GM18526 (cell line): ENCODE data around the gene SLC6A19.

Experiments
- POLR2A ChIP-seq: IDR thresholded peaks from 3 replicates; pipeline ENCODE4 v1.6.1; 2011; ENCODE audit not compliant: insufficient read length; ENCODE audit errors: extremely low read depth

Gene SLC6A19

DNA sequence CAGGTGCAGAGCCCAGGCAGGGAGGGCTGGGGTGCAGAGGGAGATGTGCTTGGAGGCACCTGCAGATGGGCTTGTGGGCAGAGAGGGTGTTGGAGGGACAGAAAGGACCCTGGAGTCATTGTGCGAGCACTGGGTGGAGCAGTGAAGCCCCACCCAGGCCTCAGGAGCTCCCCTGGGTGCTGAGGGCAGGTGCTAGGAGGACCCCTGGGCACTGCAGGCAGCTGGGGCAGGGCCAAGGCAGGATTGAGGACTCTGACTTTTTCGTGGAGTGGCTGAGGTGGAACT lies 13.5 kb downstream of the SLC6A19 start:
- TF ChIP-seq POLR2A, result no peak

DNA sequence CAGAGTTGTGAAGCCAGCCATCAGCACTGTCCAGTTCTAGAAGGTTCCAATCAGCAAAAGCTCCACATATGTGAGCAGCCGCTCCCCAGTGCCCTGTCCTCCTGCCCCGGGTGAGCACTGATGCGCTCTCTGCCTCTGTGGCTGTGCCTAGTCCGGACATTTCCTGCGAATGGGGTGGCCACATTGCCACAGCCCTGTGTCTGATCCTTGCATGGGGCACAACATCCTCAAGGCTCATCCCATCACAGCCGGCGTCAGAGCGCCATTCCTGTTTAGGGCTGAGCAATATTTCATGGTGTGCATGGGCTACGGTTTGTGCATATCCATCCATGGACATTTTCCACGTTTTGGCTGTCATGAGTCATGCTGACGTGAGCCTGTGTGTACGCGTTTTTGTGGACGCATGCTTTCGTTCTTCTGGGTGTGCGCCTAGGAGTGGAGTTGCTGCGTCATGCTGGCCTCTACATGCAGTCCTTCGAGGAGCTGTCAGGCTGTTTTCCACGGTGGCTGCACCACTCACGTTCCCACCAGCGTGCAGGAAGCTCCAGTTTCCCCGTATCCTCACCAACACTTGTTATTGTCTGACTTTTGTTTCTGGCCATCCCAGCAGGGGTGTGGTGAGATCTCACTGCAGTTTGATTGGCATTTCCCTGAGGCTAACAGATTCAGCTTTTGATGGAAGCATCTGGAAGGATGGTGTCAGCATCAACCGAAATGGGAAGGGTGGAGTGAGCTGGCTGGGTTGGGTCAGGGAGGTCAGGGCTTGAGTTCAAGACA lies 14.1 kb downstream of the SLC6A19 start:
- no peak for TF ChIP-seq POLR2A

DNA sequence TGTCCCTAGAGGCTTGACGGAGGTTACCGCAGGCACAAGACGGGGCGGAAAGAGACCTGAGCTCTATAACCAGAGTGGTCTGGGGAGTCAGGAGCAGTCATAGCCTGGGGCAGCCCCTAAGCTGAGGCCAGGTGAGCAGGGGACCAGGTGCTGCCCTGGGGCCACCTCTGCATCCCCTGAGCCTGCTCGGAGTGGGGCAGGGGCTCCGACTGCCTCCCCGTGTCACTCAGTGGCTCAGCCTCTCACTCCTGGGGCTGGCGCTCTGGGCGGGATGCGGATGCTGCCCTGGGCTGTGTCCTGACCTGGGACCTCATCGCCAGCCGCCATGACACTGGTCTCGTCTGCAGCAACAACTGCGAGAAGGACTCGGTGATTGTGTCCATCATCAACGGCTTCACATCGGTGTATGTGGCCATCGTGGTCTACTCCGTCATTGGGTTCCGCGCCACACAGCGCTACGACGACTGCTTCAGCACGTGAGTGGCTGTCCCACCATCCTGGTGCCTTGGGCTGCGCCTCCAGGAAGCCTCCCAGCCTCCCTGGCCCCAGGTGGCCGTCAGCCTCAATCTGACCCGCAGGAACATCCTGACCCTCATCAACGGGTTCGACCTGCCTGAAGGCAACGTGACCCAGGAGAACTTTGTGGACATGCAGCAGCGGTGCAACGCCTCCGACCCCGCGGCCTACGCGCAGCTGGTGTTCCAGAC lies 15.0 kb downstream of the SLC6A19 start:
- TF ChIP-seq POLR2A, result no peak

DNA sequence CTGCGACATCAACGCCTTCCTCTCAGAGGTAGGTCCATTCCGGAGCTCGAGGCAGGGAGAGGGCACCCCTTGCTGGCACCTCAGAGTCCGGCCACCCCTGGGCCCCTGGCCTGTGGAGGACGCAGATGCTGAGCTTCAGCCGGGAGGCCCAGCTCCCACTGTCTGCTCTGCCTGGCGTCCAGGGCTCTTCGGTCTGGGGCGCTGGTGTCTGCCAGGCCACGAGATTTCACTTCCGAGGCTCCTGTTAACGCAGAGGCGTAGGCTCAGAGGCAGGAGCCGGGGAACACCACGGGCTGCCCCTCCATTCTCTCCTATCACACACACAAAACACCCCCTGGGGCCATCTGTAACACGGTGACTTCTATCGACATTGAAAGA lies 15.5 kb downstream of the SLC6A19 start:
- no peak for TF ChIP-seq POLR2A

DNA sequence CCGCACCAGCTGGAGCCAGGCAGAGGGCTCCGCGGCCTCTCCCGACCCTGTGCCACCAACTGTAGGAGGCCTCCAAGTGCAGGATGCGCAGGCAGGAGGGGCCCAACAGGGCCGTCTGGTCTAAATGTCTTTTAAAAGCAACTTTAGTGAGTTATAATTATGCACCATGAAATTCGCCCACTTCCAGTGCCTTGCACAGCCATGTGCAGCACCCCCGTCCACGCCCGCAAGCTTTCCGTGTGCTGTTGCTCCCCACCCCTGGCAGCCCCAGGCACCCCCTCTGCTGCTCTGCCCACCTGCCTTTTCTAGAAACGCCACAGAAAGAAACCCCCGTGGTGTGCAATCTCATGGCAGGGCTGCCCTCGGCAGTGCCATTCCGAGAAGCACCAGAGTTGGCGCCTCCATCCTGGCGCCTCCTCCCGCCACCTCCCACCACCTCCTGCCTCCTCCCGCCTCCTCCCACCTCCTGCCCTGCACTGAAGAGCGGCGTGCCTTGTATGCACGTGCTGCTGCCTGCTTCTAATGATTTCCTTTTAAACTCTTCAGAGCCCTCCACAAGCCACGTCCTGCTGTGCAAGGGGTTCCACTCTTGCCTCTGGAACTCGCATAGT lies 16.3 kb downstream of the SLC6A19 start:
- no peak for TF ChIP-seq POLR2A

DNA sequence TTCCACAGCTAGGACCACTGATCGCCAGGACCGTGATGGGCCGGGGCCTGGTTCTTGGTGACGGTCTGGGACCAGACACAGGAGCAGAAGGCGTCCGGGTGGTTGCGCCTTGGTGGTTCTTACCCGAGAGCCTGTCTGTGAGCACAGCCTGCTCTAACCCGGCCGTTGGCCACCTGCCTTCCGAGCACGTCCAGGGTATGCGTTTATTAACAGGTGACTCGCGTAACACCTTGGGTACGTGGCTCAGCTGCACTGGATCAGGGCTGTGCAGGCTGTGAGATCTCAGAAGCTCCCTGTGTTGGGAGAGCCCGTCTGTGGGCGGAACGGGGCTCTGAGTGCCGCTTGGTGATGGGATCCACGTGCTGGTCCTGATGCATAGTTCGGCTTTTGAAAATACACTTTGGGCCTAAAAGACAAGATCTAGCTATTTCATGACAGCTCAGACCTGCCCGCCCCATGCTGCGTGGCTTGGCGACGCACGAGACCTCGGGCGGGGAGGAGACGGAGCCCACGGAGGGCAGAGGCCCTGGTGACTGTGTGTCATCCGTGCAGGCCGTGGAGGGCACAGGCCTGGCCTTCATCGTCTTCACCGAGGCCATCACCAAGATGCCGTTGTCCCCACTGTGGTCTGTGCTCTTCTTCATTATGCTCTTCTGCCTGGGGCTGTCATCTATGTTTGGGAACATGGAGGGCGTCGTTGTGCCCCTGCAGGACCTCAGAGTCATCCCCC lies 17.1 kb downstream of the SLC6A19 start:
- no peak for TF ChIP-seq POLR2A

DNA sequence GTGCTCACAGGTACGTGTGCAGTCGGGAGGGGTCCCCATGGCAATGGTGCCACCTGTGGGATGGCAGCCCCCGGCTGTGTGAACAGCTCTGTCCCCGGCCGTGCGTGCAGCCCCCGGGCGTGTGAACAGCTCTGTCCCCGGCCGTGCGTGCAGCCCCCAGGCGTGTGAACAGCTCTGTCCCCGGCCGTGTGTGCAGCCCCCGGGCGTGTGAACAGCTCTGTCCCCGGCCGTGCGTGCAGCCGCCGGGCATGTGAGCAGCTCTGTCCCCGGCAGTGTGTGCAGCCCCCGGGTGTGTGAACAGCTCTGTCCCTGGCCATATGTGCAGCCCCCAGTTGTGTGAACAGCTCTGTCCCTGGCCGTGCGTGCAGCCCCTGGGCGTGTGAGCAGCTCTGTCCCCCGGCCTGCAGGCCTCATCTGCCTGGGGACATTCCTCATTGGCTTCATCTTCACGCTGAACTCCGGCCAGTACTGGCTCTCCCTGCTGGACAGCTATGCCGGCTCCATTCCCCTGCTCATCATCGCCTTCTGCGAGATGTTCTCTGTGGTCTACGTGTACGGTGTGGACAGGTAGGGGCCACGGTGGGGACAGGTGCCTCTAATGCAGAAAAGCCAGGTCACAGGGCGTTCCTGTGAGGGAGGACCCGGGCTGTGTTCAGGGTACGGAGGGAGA lies 17.8 kb downstream of the SLC6A19 start:
- TF ChIP-seq POLR2A, result no peak

DNA sequence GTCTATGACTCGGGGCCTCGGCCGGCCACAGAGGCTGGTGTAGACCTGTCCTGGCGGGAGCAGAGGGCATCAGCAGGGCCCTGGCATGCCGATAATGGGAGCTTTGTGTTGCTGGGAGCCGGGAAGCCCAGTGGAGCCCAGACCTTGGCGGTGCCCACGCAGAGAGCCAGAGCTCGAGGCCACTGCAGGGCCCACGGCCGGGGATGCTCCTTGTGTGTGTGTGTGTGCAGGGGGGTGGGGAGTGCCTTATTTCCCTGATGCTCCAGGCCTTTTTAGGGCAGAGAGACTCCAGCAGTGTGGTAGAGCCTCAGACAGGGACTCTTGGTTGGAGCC lies 18.3 kb downstream of the SLC6A19 start:
- TF ChIP-seq POLR2A, result no peak

DNA sequence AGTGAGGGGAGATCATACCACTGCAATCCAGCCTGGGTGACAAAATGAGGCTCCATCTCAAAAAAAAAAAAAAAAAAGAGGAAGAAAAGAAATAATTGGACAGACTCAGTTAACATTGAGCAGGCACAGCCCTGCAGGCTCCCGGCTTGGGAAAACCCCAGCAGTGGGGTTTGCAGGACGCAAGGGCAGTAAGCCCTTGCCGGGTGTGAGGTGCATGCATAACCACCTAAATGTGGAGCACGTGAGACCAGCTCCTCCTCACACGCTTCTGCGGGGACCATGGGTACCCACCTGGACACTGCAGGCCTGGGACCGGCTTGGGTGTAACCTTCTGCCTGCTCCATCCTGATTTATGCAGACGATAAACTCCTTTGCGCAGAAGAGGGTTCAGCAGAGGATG lies 19.0 kb downstream of the SLC6A19 start:
- no peak for TF ChIP-seq POLR2A

DNA sequence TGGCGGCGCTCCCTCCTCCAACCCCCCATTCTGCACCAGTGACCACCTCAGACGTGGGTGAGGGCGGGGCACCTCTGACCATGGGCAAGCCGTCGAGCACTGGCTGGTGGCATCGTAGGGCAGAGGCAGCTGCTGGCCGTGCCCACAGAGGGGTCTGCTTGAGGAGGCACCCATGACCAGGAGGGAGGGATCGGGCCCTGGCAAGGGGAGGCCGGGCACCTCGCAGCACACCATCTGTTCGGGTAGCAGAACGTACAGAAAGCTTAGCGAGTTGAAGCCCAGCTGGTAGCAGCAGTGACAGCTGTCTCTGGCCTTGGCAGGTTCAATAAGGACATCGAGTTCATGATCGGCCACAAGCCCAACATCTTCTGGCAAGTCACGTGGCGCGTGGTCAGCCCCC lies 19.4 kb downstream of the SLC6A19 start:
- TF ChIP-seq POLR2A, result no peak

DNA sequence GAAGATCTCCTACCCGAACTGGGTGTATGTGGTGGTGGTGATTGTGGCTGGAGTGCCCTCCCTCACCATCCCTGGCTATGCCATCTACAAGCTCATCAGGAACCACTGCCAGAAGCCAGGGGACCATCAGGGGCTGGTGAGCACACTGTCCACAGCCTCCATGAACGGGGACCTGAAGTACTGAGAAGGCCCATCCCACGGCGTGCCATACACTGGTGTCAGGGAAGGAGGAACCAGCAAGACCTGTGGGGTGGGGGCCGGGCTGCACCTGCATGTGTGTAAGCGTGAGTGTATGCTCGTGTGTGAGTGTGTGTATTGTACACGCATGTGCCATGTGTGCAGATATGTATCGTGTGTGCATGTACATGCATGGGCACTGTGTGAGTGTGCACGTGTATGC lies 20.3 kb downstream of the SLC6A19 start:
- TF ChIP-seq POLR2A, result no peak

DNA sequence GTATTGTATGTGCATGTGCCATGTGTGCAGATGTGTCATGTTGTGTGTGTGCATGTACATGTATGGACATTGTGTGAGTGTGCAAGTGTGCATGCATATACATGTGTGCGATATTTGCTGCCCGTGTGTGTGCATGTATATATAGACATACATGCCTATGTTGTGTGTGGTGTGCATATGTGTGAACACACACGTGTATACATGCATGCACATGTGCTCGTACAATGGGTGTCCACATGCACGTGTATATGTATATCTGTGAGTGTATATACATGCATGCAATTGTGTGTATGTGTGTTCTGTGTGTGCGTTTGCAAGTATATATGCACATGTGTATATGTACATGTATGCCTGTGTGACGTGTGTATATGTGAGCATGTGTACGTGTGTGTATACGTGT lies 20.8 kb downstream of the SLC6A19 start:
- no peak for TF ChIP-seq POLR2A

DNA sequence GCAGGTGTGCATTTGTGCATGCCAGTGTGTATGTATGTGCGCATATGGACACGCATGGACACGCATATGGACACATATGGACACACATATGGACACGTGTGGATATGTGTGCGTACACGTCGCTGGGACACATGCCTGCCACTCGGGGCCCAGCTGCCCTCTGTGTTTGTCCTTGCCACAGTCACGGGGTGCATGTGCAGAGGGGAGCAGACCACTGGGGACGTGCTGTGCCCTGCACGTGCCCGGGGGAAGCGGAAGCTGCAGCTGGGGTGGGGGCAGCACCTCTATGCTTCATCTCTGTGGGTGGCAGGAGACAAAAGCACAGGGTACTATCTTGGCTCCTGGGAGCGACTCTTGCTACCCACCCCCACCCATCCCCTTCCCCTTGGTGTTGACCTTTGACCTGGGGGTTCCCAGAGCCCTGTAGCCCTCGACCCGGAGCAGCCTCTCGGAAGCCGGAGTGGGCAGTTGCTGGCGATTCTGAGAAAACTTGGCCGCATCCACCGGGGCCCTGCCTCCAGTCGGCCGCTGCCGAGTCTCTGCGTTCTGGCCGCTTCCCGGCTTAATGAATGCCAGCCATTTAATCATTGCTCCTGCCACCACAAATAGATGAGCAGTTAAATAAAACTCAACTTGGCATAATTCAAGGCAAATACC lies 21.4 kb downstream of the SLC6A19 start:
- TF ChIP-seq POLR2A, result no peak

DNA sequence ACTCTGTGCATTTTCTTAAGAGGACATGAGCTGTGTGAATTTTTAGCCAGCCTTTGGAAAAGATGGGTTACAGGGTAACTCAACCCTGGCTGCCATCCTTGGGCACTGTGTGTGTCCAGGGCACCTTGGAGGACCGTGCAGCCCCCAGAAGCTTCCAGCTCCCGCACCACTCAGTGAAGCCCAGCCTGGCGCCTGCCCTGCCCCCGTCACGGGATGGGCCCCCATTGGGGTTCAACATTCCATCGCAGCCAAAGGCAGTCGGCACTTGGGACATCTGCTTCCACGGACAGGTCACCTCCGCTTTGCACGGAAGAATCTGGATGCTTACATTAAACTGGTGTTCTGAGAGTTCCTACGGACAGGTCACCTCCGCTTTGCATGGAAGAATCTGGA lies 21.9 kb downstream of the SLC6A19 start:
- TF ChIP-seq POLR2A, result no peak

DNA sequence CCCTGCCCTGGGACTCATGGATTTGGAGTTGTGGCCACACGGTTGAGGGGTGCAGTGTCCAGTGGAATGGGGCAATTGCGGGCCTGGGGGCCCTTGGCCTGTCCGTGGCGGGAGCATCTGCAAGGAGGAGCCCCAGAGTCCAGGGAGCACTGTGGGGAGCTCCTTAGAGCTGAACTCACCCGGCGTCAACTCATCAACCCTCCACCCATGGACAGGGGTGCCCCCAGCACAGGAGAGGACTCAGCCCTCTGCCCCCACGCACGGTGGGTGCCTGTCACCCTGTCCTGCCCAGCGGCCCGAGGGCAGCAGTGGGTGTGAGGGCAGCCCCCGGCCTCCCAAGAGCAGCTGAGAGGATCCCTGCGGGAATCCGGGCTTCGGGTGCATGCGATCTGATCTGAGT lies 23.2 kb downstream of the SLC6A19 start:
- TF ChIP-seq POLR2A, result no peak

DNA sequence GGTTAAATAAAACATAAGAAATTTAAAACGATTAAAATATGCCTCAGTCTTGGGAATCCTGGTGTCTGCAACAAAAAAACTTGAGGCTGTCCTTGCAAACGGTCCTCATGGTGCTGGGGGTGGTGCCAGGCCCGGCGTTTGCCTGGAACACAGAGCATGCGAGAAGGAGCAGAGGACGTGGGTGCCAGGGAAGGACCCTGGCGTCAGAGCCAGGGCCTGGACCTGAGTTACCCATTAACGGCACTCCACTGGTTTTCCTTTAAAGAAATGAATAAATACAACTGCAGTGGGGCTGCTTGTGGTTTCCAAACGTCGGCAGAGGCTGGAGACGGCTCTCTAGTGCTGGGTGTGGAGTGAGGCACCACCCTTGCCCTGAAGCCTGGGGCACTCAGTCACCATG lies 23.7 kb downstream of the SLC6A19 start, which contains the start of gene SLC6A18:
SLC6A18 (plus strand) TSS at position 301 of the 400 bp plus-strand sequence; CDS start at position 398, 97 bp downstream.
- no peak for TF ChIP-seq POLR2A

DNA sequence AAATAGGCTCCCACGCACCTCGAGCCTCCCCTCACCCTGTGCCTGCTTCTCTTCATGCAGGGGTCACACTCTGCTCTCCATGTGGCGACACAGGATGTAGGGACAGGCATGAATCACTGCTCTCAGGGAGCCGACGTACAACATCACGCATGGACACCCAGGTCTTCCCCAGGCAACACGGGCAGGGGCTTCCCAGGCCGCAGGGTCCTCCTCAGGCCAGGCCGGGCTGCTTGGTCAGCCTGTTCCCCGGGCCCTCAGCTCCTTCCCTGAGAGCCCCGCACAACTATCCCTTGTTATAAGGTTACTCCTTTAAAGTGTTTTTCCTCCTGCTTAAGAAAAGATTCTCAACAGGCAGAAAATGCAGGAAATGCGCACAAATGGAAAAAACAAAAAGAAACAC lies 24.8 kb downstream of the SLC6A19 start:
- TF ChIP-seq POLR2A, result no peak
